ENCODE data around the gene FAM3D.

The FAM3D gene

DNA sequence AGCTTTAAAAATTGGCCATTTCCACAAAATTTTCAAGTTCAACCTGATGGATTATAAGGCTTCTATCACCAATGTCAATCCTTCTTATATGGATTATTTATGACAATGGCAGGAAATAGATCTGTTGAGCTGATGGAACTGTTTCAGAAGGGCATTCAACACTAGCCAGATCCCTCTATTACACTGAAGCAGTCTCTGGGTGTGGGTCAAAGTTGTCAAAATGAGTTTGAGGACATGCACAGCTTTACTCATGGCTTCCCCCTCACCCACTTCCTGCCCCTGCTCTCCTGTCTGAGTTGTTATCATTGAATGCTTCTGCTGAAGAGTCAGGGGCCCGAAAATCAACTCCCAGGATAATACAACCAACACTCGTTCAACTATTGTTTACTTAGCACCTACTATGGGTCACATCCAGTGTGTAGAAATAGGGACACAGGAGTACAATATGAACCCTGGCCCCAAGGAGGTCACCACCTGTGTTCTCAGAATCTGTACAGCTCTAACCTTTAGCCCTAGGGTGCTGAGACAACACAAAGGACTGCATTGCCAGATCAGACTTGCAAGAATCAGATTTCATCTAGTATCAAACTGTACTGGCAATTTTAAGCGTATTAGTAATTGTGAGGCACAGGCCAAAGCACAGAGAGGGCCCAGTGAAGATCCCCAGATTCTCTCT is 41.7 kb upstream of the FAM3D start:
- Histone ChIP-seq H3K27me3 (ENCODE audit: control insufficient read depth, low read length) (no peaks in the 10 kb centered on the region), H3K79me2 (ENCODE audit: control insufficient read depth, low read length) (no peaks in the 10 kb centered on the region), H4K20me1 (ENCODE audit: control insufficient read depth, insufficient read depth, low read depth, low read length) (no peaks in the 10 kb centered on the region), H3K4me2 (ENCODE audit: low read length) (no peak overlapping the region), H3K4me1 (ENCODE audit: control insufficient read depth, low read length) (no peaks in the 10 kb centered on the region), H3K27ac (ENCODE audit: low read depth, low read length) (no peak overlapping the region), H3K4me3 (ENCODE audit: low read length) (no peak overlapping the region), H3K9me2 (replicated peaks; ENCODE audit: control insufficient read depth, low read length) (no peaks in the 10 kb centered on the region), H3K9me3 (ENCODE audit: control insufficient read depth, insufficient read depth, low read length) (no peaks in the 10 kb centered on the region), H3F3A (ENCODE audit: control insufficient read depth, insufficient read depth) (no peaks in the 10 kb centered on the region), H3K36me3 (ENCODE audit: control insufficient read depth, low read length) (no peaks in the 10 kb centered on the region)
- no peak for TF ChIP-seq EZH2phosphoT487 (IDR thresholded peaks at IDR 0.05; ENCODE audit: borderline replicate concordance, low read length)
- TF ChIP-seq, protein P1, sequence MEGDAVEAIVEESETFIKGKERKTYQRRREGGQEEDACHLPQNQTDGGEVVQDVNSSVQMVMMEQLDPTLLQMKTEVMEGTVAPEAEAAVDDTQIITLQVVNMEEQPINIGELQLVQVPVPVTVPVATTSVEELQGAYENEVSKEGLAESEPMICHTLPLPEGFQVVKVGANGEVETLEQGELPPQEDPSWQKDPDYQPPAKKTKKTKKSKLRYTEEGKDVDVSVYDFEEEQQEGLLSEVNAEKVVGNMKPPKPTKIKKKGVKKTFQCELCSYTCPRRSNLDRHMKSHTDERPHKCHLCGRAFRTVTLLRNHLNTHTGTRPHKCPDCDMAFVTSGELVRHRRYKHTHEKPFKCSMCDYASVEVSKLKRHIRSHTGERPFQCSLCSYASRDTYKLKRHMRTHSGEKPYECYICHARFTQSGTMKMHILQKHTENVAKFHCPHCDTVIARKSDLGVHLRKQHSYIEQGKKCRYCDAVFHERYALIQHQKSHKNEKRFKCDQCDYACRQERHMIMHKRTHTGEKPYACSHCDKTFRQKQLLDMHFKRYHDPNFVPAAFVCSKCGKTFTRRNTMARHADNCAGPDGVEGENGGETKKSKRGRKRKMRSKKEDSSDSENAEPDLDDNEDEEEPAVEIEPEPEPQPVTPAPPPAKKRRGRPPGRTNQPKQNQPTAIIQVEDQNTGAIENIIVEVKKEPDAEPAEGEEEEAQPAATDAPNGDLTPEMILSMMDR (IDR thresholded peaks at IDR 0.05; ENCODE audit: low read depth, low read length, poor library complexity, severe bottlenecking) = no peak

DNA sequence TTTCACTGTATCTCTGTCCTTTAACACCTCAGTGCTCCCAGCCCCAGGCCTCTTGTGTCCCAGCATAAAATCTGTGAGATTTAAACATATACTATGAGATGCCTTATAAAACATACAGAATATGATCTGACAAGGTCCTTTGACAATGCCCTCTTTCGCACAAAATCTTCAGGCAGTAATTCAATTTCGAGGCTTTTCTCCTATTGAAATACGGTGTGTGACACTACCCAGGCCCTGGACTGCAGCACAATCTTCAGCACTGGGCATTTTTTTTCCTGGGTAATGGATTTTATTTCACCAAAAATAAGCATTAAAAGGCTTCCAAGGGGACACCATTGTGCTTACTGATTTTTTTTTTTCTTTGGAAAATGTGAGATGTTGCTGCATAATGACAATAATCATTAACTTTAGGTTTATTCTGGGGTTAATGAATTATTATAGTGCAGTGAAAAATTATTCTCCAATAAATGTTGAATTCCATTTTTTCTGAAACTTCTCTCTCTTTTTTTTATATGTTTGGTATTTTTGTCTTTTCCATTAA is 40.9 kb upstream of the FAM3D start:
- Histone ChIP-seq H3K4me1 (ENCODE audit: control insufficient read depth, low read length) (no peaks in the 10 kb centered on the region), H3K79me2 (ENCODE audit: control insufficient read depth, low read length) (no peaks in the 10 kb centered on the region), H3K4me2 (ENCODE audit: low read length) (no peak overlapping the region), H3K9me3 (ENCODE audit: control insufficient read depth, insufficient read depth, low read length) (no peaks in the 10 kb centered on the region), H3K27me3 (ENCODE audit: control insufficient read depth, low read length) (no peaks in the 10 kb centered on the region), H3K9me2 (replicated peaks; ENCODE audit: control insufficient read depth, low read length) (no peaks in the 10 kb centered on the region), H3K27ac (ENCODE audit: low read depth, low read length) (no peak overlapping the region), H3K4me3 (ENCODE audit: low read length) (no peak overlapping the region), H3F3A (ENCODE audit: control insufficient read depth, insufficient read depth) (no peaks in the 10 kb centered on the region), H4K20me1 (ENCODE audit: control insufficient read depth, insufficient read depth, low read depth, low read length) (no peaks in the 10 kb centered on the region), H3K36me3 (ENCODE audit: control insufficient read depth, low read length) (no peaks in the 10 kb centered on the region)
- TF ChIP-seq EZH2phosphoT487 (IDR thresholded peaks at IDR 0.05; ENCODE audit: borderline replicate concordance, low read length) = no peak
- TF ChIP-seq, protein P1 (IDR thresholded peaks at IDR 0.05; ENCODE audit: low read depth, low read length, poor library complexity, severe bottlenecking) = no peak

DNA sequence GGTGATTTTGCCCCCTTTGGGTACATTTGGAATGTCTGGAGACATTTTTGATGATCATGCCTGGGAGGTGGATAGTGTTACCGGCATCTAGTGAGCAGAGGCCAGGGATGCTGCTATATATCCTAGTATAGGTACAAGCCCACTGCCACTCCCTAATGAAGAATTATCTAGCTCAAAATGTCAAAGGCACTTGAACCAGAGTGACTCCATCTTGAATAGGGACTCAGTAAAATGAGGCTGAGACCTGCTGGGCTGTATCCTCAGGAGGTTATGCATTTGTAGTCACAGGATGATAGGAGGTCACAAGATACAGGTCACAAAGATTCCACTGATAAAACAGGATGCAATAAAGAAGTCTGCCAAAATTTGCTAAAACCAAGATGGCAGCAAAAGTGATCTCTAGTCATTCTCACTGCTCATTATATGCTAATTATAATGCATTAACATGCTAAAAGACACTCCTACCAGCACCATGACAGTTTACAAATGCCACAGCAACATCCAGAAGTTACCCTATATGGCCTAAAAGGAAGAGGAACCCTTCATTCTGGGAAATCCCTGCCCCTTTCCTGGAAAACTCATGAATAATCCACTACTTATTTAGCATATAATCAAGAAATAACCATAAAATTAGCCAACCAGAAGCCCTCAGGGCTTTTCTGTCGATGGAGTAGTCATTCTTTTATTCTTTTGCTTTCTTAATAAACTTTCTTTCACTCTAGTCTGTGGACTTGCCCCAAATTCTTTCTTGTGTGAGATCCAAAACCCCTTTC is 40.0 kb upstream of the FAM3D start:
- no peak overlapping the region for H3K4me2 ChIP-seq (ENCODE audit: low read length)
- peaks cover 3% of the 10 kb centered on the region for H3K27me3 ChIP-seq (ENCODE audit: control insufficient read depth, low read length)
- no peak for TF ChIP-seq EZH2phosphoT487 (IDR thresholded peaks at IDR 0.05; ENCODE audit: borderline replicate concordance, low read length)
- TF ChIP-seq, protein P1 (IDR thresholded peaks at IDR 0.05; ENCODE audit: low read depth, low read length, poor library complexity, severe bottlenecking) = no peak
- no peaks in the 10 kb centered on the region for H3K4me1 ChIP-seq (ENCODE audit: control insufficient read depth, low read length)
- no peak overlapping the region for H3K4me3 ChIP-seq (ENCODE audit: low read length)
- no peaks in the 10 kb centered on the region for H4K20me1 ChIP-seq (ENCODE audit: control insufficient read depth, insufficient read depth, low read depth, low read length)
- H3K79me2 ChIP-seq (ENCODE audit: control insufficient read depth, low read length) = no peaks in the 10 kb centered on the region
- H3K9me2 ChIP-seq (replicated peaks; ENCODE audit: control insufficient read depth, low read length) = no peaks in the 10 kb centered on the region
- H3K36me3 ChIP-seq (ENCODE audit: control insufficient read depth, low read length) = no peaks in the 10 kb centered on the region
- H3K27ac ChIP-seq (ENCODE audit: low read depth, low read length) = no peak overlapping the region
- no peaks in the 10 kb centered on the region for H3F3A ChIP-seq (ENCODE audit: control insufficient read depth, insufficient read depth)
- no peaks in the 10 kb centered on the region for H3K9me3 ChIP-seq (ENCODE audit: control insufficient read depth, insufficient read depth, low read length)

Measured in DOHH2 (cell line).